ENCODE measurements around the gene KPNB1.

DNA sequence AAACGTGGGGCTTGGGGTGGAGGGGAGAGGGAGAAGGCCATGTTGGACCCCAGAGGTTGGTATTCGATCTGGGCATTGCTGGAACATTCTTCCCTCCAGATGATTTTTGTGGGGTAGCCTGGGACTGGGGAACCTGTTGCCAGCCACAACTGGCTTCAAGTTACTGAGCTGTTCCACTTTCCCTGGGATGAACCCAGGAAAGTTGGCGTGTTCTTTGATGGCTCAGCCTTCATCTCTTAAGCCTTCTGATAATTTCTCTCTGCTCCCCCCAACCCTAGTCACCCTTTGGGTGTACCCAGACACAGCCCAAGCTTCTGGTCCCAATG, 85.4 kb downstream of the KPNB1 start:
- TF ChIP-seq EP300 (IDR thresholded peaks at IDR 0.05; ENCODE audit: borderline replicate concordance) (no peak), ZBTB7A (IDR thresholded peaks at IDR 0.05; ENCODE audit: low read depth) (no peak), TCF12 (IDR thresholded peaks at IDR 0.05; ENCODE audit: low read depth) (no peak), EGR1 (IDR thresholded peaks at IDR 0.05) (no peak), YY1 (IDR thresholded peaks at IDR 0.05; ENCODE audit: low read depth) (no peak), RAD21 (IDR thresholded peaks at IDR 0.05; ENCODE audit: low read depth) (no peak), CEBPB (IDR thresholded peaks at IDR 0.05) (no peak), TAF1 (IDR thresholded peaks at IDR 0.05; ENCODE audit: low read depth) (no peak), TEAD4 (IDR thresholded peaks at IDR 0.05) (no peak), CREB1 (IDR thresholded peaks at IDR 0.05; ENCODE audit: low read depth) (no peak), FOXM1 (IDR thresholded peaks at IDR 0.05; ENCODE audit: borderline replicate concordance, low read depth) (no peak)
- TF ChIP-seq, protein P1, sequence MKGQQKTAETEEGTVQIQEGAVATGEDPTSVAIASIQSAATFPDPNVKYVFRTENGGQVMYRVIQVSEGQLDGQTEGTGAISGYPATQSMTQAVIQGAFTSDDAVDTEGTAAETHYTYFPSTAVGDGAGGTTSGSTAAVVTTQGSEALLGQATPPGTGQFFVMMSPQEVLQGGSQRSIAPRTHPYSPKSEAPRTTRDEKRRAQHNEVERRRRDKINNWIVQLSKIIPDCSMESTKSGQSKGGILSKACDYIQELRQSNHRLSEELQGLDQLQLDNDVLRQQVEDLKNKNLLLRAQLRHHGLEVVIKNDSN (IDR thresholded peaks at IDR 0.05): no peak
- TF ChIP-seq, protein P2, sequence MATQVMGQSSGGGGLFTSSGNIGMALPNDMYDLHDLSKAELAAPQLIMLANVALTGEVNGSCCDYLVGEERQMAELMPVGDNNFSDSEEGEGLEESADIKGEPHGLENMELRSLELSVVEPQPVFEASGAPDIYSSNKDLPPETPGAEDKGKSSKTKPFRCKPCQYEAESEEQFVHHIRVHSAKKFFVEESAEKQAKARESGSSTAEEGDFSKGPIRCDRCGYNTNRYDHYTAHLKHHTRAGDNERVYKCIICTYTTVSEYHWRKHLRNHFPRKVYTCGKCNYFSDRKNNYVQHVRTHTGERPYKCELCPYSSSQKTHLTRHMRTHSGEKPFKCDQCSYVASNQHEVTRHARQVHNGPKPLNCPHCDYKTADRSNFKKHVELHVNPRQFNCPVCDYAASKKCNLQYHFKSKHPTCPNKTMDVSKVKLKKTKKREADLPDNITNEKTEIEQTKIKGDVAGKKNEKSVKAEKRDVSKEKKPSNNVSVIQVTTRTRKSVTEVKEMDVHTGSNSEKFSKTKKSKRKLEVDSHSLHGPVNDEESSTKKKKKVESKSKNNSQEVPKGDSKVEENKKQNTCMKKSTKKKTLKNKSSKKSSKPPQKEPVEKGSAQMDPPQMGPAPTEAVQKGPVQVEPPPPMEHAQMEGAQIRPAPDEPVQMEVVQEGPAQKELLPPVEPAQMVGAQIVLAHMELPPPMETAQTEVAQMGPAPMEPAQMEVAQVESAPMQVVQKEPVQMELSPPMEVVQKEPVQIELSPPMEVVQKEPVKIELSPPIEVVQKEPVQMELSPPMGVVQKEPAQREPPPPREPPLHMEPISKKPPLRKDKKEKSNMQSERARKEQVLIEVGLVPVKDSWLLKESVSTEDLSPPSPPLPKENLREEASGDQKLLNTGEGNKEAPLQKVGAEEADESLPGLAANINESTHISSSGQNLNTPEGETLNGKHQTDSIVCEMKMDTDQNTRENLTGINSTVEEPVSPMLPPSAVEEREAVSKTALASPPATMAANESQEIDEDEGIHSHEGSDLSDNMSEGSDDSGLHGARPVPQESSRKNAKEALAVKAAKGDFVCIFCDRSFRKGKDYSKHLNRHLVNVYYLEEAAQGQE (IDR thresholded peaks at IDR 0.05; ENCODE audit: low read depth): no peak
- TF ChIP-seq, protein P3, sequence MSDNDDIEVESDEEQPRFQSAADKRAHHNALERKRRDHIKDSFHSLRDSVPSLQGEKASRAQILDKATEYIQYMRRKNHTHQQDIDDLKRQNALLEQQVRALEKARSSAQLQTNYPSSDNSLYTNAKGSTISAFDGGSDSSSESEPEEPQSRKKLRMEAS (IDR thresholded peaks at IDR 0.05): no peak

Data from Ishikawa (cell line).